Umbilical cord (tissue), 2 donors: ENCODE measurements around the gene C2CD4D. TPM values are rescaled to one million over a fixed set of nuclear protein-coding genes. Genes with fewer than 3 reads are reported as not detected.
"Not testable (repeated sequence)": the region's sequence is repeated elsewhere in the genome, so short reads cannot be mapped to it uniquely, and the experiment has no call there.

ENCODE experiments used
- DNase-seq: peaks from one replicate; pipeline ENCODE4 v3.0.0-alpha.2; 2015; ENCODE audit warnings: low spot score
- total RNA-seq: library from RNA; depleted of rRNA; stranded (reverse); fragments of >200 nt; gene quantifications from one replicate; pipeline ENCODE4 v1.2.3, GENCODE V29; 2014; ENCODE audit warnings: low replicate concordance; ENCODE audit not compliant: insufficient read depth

The C2CD4D gene
- total RNA-seq = not detected

DNA sequence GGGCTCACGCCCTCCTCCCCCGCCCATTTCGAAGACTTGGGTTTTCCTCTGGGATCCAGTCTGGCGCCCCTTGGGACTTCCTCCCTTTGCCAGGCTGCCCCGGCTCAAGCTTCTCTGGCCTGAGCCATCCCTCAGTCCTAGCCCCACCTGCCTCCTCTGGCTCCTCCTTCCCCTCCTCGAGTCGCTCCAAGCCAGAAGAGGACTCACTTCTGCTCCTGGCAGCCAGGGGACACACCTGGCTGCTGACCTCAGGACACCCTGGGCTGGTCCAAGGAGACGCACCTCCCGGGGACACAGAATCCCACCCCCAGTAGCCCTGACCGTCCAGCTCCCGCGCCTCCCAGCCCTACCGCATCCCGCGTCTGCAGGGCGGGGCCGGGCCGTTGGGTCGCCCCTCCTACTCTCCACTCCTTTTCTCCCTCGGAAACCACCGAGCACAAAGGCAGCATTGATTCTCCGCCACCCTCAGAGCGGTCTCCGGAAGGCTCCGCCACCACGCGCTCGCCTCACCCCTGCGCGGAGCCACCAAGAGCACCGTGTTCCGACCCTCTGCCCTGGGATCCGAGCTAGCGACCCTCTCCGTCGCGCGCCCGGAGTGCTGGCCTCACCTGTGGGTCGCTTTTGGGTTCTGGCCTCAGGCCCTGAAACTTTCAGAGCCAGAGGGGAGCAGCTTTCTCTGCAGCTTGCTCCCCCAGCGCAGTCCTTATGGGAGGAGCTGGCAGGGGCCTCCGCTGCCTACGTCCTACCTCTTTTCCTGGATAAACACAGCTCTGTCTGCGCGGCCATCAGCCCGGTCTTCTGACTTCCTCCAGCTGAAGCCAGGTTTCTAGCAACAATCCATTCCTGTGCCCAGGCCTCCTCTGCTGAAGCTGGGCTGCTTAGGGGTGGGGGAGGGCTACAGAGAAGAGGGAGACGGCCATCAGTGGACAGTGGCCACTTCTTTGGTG is at the start of gene C2CD4D:
TSS of gene C2CD4D (minus strand) at position 364 of the 947 bp plus-strand sequence. CDS start 831 bp downstream, outside the sequence.
- DNase-seq = no peak

- DNase-seq = no peak
Measured at GRCh38 chr1:151888972-151889570, 49.5 kb upstream of the C2CD4D start.

DNA sequence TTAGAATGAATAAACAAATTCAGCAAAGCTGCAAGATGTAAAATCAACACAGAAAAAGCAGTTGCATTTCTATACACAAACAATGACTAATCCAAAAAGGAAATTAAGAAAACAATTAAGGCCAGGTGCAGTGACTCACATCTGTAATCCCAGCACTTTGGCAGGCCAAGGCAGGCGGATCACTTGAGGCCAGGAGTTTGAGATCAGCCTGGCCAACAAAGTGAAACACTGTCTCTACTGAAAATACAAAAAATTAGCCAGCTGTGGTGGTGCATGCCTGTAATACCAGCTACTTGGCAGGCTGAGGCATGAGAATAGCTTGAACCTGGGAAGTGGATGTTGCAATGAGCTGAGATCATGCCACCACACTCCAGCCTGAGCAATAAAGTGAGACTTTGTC is 47.4 kb upstream of the C2CD4D start:
- no peak for DNase-seq

GRCh38 chr1:151885479-151885878 is 45.9 kb upstream of the C2CD4D start:
- DNase-seq = no peak

- DNase-seq = not testable (repeated sequence)
Measured at GRCh38 chr1:151884879-151885278, 45.3 kb upstream of the C2CD4D start.

GRCh38 chr1:151884445-151884844 is 44.8 kb upstream of the C2CD4D start:
- DNase-seq = not testable (repeated sequence)

DNA sequence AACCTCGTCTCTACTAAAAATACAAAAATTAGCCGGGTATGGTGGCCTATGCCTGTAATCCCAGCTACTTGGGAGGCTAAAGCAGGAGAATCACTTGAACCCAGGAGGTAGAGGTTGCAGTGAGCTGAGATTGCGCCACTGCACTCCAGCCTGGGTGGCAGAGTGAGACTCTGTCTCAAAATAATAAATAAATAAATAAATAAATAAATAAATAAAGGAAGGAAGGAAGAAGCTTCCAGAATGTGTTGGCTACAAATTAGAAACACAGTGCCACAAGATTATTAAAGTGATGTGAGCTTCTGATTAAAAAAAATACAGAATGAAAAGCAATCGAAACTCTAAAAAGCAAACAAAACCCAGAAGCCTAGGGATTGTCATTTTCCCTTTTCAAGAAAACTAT is 44.3 kb upstream of the C2CD4D start:
- DNase-seq = not testable (repeated sequence)

- not testable (repeated sequence) for DNase-seq
Measured at GRCh38 chr1:151882918-151883317, 43.3 kb upstream of the C2CD4D start.

DNA sequence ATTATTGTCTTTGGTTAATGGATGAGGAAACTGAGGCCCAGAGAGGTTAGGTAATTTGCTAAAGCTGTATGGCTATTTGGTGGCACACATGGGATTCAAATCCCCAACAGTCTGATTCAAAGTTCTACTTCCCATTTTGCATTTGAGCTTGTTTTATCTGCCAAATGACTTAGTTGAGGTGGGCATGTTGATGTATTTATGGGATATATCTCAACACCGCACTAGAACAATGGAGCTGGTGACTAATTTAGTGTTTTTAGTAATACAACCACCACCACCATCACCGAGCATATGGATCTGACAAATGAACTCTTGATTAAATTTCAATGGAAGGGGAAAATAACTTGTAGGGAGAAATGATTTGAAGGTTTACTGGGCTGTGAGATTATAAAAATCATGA is 42.8 kb upstream of the C2CD4D start:
- DNase-seq = no peak

DNA sequence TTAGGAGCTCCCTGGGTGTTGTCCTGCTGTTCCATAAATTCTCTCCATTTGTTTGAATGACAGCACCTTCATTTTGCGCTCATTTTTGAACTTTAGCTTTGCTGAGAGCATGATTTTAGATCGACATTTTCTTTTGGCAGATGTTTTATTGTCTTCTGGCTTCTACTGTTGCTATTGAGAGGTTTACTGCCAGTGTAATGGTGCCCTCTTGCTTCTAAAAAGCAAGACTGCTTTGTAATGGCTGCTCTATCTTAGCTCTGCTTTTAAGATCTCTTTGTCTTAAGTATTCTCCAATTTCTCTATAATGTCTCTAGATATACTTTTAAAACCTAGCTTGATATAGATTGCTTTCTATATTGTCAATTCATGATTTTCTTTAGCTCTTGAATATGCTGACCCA is 41.9 kb upstream of the C2CD4D start:
- DNase-seq = no peak

DNA sequence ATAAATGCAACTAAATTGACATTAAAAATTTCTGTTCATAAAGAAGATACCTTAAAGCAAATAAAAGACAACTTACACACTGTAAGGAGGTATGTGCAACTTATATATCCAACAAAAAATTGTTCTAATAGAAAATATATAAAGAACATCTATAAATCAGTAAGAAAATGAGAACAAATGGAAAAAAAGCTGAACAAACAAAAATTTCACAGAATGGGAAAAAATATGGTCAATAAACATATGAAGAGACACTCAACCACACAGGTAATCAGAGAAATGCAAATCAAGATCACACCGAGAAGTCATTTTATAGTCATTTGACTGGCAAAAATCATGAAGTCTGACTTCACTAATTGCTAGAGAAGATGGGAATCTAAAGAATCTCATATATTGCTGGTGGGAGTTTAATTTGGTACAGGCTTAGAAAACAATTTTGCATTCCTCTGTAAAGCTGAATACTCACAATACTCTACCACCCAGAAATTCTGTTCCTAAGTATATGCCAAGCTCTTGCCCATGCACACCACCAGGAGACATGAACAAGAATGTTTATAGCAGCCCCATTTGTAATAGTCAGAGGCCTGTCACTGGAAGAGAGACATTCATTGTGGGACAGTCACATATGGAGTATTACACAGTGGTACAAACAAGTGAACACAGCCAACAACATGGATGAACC is 35.9 kb upstream of the C2CD4D start:
- DNase-seq = no peak

- DNase-seq = not testable (repeated sequence)
Measured at GRCh38 chr1:151872776-151873175, 33.2 kb upstream of the C2CD4D start.

DNA sequence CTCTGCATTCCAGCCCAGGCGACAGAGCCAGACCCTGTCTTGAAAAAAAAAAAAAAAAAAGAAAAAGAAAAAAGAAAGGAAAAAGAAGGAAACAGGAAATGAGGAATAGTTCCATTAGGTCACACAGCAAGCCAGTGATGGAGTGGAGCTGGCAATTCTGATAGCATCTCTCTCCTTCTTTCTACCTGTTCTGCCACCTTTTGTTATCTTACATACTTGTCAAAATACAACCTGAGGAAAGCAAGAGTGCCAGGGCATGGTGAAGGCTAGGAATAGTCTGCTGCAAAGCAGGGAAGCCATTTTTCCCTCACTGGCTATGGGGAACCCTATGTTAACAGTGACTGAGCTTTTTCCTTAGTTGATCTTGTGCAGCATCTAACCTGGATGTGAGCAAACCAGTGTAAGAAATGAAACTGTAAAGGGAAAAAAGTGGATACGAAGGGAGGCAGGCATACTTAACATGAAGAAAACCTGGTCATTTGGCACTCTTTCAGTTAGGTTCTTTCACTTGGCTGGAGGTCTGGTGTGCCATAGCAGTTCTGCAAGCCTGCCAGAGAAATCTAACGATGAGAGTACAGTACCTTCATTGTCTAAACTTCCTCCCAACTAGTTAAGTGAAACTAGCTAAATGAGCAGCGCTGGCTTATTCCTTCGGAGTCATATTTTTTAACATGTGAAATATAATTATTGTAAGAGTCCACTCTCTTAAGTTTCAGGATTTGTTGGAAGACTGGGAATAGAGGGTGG is 31.8 kb upstream of the C2CD4D start:
- DNase-seq = no peak

- no peak for DNase-seq
Measured at GRCh38 chr1:151868486-151868885, 28.9 kb upstream of the C2CD4D start.

DNA sequence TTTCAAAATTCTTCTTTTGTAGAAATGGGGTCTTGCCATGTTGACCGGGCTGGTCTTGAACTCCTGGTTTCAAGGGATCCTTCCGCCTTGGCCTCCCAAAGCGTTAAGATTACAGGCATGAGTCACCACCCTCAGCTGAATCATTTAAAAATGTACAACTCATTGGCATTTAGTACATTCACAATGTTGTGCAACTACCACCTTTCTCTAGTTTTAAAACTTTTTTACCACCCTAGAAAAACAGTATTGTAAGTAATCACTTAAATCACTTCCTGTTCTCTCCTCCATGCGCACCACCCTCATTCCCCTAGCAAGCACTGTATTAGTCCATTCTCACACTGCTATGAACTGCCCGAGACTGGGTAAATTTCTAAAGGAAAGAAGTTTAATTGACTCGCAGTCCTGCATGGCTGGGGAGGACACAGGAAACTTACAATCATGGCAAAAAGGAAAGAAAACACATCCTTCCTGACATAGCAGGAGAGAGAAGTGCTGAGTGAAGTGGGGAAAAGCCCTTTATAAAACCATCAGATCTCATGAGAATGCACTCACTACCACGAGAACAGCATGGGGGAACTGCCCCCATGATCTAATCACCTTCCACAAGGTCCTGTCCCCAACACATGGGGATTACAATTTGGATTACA is 28.3 kb upstream of the C2CD4D start:
- no peak for DNase-seq

DNA sequence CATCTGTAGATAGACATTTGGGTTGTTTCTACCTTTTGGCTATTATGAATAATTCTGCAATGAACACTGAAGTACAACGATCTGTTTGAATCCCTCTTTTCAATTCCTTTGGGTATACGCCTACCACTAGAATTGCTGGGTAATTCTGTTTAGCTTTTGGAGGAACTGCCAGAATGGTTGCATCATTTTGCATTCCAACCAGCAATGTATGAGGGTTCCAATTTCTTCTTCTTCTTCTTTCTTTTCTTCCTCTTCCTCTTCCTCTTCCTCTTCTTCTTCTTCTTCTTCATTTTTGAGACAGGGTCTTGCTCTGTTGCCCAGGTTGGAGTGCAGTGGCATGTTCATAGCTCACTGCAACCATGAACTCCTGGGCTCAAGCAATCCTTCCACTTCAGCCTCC is 27.7 kb upstream of the C2CD4D start:
- DNase-seq = no peak

GRCh38 chr1:151864411-151864810 is 24.8 kb upstream of the C2CD4D start:
- no peak for DNase-seq

DNA sequence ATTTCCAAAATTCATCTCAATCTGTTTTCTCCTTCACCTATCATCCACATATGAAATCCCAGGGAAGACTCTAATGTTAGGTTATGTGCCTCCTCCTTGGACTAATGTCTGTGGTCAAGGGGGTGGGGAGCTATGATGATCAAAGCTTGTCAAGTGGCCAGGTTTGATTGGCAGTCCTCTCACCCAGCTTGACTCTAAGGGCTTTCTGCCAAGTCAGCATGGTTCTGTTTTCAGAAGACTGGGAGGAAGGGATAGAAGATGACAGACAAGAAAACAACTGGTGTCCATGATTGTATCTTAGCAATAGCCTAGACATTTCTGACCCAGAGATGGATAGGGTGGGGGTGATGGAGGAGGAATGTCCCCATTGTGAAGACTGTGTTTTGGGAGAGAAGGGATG is 23.0 kb upstream of the C2CD4D start:
- no peak for DNase-seq

DNA sequence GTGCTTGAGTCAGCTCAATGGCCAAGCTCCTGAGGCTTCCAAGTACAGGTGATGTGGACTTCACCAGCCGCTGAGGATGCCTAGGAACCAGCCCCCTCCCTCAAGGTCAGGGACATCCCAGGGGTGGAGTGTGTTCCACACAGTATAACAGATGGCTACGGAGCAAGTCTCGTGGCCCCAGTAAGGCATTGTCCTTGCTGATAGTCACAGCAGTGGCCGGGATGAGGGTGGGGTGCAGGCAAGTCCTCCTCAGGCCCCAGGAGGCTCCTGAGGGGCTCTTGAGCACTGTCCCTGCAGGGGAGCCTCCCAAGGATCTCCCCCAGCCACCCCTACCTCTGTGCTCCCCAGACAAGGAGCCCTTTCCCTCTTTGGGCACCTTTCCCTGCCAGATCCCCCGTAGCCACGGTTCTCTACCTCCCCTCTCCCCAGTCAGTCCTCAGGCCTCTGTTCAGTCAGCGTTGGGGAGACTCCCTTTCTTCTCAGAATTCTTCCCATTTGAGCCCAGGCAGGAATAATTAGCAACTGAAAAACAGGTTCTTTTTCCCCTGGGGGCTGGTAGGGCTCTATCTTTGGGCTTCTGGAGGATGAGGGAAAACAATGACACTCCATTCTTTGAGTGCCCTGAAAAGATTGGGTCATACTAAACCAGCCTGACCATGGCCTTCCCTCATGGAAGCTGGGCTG is 21.0 kb upstream of the C2CD4D start:
- DNase-seq = no peak

GRCh38 chr1:151859891-151860293 is 20.3 kb upstream of the C2CD4D start:
- no peak for DNase-seq
